Tibial nerve (tissue), 3 donors: ENCODE results near the gene FBXL15.

Experiments used
- CTCF ChIP-seq, 5 experiments: fragments of 200-600 bp in 3 of 5; fragments of 450-650 bp in 2 of 5; sonication (generic) in 3 of 5; IDR thresholded peaks; one replicate each; pipeline ENCODE4 v1.5.1; 2016 to 2019; ENCODE audit warnings: antibody characterized with exemption in 5 of 5, mild to moderate bottlenecking in 3 of 5, moderate library complexity in 2 of 5
- POLR2A ChIP-seq, 2 donors: fragments of 450-650 bp; IDR thresholded peaks; one replicate each; pipeline ENCODE4 v1.6.1; 2017; ENCODE audit warnings: antibody characterized with exemption in 2 of 2, mild to moderate bottlenecking in 2 of 2, moderate library complexity in 2 of 2

- TF ChIP-seq CTCF (IDR thresholded peaks at IDR 0.05) = no peak
- no peak for TF ChIP-seq POLR2A (IDR thresholded peaks at IDR 0.05)
Measured at GRCh38 chr10:102405632-102406031, 15.0 kb upstream of the FBXL15 start.
